Hepatocyte (in vitro differentiated cells): ENCODE data around the gene KCND3.

Source experiments
- EZH2 ChIP-seq: fragments of 200-600 bp; sonication (generic); IDR thresholded peaks from 2 replicates; pipeline ENCODE4 v1.6.1; 2016; ENCODE audit warnings: antibody characterized with exemption, mild to moderate bottlenecking, borderline replicate concordance
- TF ChIP-seq, protein P1 (sequence below): fragments of 200-600 bp; sonication (generic); IDR thresholded peaks from 2 replicates; pipeline ENCODE4 v1.5.1; 2016; ENCODE audit warnings: antibody characterized with exemption, mild to moderate bottlenecking; ENCODE audit not compliant: poor library complexity

DNA sequence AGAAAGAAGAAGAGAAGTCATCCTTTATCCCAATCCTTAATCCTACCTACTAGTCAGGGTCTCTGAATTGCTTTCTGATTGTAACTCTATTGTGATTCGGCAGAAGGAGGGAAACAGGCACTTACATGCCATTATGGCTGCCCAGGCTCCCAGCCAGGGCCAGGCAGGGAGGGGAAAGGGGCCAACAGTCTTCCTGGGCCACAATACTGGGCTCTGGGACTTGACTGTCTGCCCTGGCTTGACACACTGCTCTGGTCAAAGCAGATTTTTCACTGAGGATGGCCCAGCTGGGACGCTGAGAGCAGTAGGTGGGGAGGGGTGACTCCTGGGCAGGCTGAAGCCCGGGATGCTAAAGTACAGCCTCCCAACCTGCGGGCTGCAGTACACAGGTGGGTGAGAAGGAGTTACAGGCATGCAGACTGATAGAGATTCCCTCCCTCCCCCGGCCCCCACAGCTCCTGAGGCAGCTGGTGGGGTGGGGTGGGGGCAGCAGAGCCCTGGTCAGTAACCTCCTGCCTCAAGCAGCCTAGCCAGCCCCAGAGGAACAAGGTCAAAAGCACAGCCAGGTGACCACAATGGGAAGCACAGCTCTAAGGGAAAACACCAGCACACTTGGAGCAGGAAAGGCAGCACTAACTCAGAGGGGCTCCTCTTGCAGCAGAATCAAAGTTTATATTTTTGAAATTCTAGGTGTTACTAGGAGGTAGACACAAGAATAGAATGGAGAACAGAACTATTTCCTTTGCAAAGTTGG lies 25.3 kb downstream of the KCND3 start:
- TF ChIP-seq, protein P1, sequence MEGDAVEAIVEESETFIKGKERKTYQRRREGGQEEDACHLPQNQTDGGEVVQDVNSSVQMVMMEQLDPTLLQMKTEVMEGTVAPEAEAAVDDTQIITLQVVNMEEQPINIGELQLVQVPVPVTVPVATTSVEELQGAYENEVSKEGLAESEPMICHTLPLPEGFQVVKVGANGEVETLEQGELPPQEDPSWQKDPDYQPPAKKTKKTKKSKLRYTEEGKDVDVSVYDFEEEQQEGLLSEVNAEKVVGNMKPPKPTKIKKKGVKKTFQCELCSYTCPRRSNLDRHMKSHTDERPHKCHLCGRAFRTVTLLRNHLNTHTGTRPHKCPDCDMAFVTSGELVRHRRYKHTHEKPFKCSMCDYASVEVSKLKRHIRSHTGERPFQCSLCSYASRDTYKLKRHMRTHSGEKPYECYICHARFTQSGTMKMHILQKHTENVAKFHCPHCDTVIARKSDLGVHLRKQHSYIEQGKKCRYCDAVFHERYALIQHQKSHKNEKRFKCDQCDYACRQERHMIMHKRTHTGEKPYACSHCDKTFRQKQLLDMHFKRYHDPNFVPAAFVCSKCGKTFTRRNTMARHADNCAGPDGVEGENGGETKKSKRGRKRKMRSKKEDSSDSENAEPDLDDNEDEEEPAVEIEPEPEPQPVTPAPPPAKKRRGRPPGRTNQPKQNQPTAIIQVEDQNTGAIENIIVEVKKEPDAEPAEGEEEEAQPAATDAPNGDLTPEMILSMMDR, result no peak
- no peak for TF ChIP-seq EZH2
